MG63 (cell line): ENCODE results near the gene FOXN3. TPM values are rescaled to one million over a fixed set of nuclear protein-coding genes. Genes with fewer than 3 reads are reported as not detected.
"Not testable (repeated sequence)": the region's sequence is repeated elsewhere in the genome, so short reads cannot be mapped to it uniquely, and the experiment has no call there.

Source experiments
- DNase-seq: peaks from one replicate; pipeline ENCODE4 v3.0.0-alpha.2; 2020
- H3K27me3 ChIP-seq: fragments of 250-450 bp; sonication (Bioruptor Pico); 2 replicates; pipeline ENCODE4 v1.5.1; 2020; ENCODE audit warnings: mild to moderate bottlenecking, moderate library complexity
- H3K36me3 ChIP-seq: fragments of 250-450 bp; sonication (Bioruptor Pico); 2 replicates; pipeline ENCODE4 v1.5.1; 2020; ENCODE audit warnings: mild to moderate bottlenecking, moderate library complexity
- H3K4me3 ChIP-seq: fragments of 250-450 bp; sonication (Bioruptor Pico); 2 replicates; pipeline ENCODE4 v1.5.1; 2020; ENCODE audit warnings: mild to moderate bottlenecking, moderate library complexity
- H3K9me3 ChIP-seq: fragments of 250-450 bp; sonication (Bioruptor Pico); 2 replicates; pipeline ENCODE4 v1.5.1; 2020; ENCODE audit warnings: mild to moderate bottlenecking, moderate library complexity
- total RNA-seq: library from RNA; depleted of rRNA; stranded (reverse); fragments of >200 nt; shearing (Covaris generic); gene quantifications from 2 replicates; pipeline ENCODE4 v1.2.3, GENCODE V29; 2014; ENCODE audit warnings: low replicate concordance

The FOXN3 gene
- total RNA-seq, 1 experiment from 2014 or later: 1.4 TPM

DNA sequence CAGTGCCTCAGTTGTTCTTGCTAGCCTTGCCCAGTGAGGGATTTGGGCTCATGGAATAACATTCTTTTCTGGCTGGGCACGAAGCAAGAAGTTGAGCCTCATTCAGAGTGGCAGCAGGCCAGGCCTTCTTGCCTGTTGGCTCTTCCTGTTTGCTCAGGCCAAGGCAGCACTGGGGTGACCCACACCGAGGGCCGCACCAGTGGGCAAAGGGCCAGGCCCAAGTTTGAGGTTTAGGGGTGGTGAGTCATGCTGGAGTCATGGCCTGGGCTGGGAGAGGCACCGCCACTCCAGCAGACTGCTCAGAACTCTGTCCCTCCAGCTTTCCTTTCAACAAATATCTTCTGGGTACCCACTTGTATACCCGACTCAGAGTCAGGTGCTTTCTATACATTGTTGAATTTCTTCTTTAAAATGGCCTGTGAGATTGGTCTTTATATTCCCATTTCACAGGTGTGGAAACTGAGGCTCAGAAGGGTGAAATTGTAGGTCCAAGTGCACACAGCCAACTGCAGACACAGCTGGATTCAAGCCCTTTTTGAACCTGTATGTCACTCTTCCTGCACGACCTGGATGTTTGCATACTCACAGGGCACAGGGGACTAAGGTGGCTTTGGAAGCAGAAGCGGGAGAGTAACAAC is 279.4 kb downstream of the FOXN3 start:
- Histone ChIP-seq H3K4me3 (no peak overlapping the region), H3K36me3 (no peaks in the 10 kb centered on the region), H3K9me3 (no peaks in the 10 kb centered on the region; the same call in 1 of the 2 replicates), H3K27me3 (no peaks in the 10 kb centered on the region)
- DNase-seq: peak; percentile 97

DNA sequence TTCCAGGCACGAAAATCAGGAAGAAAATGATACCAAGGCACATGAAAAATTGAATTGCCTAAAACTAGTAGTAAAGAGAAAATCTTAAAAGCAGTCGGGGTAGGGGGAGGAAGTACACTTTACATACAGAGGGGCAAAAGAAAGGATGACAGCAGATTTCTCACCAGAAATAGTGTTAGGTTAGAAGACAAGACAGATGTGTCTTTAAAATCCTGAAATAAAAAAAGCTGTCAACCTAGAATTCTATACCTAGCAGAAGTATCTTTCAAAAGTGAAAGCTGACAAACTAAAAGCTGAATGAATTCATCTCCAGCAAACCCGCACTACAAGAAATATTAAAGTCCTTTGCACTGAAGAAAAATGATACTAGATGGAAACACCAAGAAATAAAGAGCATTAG is 280.4 kb downstream of the FOXN3 start:
- Histone ChIP-seq H3K9me3 (no peaks in the 10 kb centered on the region; the same call in 1 of the 2 replicates), H3K36me3 (no peaks in the 10 kb centered on the region), H3K4me3 (no peak overlapping the region), H3K27me3 (no peaks in the 10 kb centered on the region)
- DNase-seq: no peak

DNA sequence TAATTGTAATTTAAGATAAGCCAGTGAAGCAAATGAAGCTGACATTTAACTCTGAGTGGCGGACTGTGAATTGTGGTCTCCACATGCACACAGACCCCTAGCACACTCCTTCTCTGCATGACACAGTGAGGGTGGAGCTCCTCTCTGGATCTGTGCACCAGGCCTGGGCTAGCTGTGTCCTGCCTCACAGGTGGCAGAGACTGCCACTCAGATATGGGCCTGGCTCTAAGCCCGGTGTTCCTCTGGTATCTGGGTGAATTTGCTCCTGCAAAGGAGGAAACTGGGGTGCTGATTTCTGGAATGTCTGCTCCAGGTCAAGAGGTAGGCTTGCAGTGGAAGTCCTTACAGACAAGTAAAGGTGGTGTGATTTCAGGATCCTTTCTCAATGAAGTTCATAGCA is 282.4 kb downstream of the FOXN3 start:
- H3K9me3 ChIP-seq: no peaks in the 10 kb centered on the region; the same call in 1 of the 2 replicates
- H3K36me3 ChIP-seq: no peaks in the 10 kb centered on the region
- no peaks in the 10 kb centered on the region for H3K27me3 ChIP-seq
- no peak for DNase-seq
- no peak overlapping the region for H3K4me3 ChIP-seq

DNA sequence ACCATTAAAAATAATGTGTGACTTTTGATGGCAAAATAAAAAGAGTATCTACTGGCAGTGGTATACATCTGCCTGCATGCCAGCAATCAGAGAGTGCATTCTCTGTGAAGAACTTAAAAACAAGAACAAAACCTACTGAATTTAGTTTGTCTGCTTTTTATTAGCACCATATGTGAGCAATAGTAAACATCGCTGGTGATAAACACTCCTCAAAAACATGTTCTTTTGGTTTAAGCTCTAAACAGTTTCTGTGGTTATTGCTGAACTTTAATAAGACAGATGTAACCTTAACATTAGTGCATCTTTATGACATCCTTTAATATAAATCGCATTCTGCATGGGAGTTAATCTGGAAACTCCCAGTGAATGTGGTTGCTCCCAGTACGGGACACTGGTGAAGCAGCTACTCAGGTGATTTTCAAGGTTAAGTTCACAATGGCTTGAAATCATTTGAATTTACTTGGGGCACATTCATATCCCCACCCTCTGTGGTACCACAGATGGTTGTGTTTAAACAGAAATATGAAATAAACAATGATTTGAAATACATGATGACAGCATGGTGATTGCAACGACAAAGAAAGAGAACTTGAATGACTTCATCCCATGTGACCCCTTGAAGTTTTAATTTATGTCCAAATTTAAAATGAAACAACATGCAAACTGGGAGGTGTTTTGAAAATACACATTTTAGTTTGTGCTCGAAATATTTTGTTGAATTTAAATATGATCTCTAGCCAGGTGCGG is 285.9 kb downstream of the FOXN3 start:
- H3K9me3 ChIP-seq: no peaks in the 10 kb centered on the region; the same call in 1 of the 2 replicates
- no peak for DNase-seq
- no peak overlapping the region for H3K4me3 ChIP-seq
- H3K27me3 ChIP-seq: no peaks in the 10 kb centered on the region
- H3K36me3 ChIP-seq: no peaks in the 10 kb centered on the region

DNA sequence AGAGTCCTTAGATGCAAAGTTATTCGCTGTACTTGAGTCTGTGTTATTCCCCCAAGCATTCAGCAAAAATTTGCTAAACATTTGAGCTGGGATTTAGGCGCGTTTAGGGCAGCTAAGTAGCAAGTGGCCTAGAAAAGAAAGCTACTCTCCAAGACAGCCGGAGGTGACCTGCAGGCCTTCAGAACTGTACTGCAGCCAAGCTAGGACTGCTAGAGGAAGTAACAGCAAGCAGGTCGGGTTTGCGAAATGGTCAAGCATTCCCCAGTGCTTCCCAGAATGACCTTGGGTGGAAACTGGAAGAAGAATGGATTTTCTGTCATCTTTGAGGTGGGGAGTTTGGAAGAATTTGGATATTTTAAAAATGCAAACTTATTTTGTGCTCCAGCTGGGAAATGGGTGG is 287.5 kb downstream of the FOXN3 start:
- DNase-seq: no peak
- no peaks in the 10 kb centered on the region for H3K27me3 ChIP-seq

DNA sequence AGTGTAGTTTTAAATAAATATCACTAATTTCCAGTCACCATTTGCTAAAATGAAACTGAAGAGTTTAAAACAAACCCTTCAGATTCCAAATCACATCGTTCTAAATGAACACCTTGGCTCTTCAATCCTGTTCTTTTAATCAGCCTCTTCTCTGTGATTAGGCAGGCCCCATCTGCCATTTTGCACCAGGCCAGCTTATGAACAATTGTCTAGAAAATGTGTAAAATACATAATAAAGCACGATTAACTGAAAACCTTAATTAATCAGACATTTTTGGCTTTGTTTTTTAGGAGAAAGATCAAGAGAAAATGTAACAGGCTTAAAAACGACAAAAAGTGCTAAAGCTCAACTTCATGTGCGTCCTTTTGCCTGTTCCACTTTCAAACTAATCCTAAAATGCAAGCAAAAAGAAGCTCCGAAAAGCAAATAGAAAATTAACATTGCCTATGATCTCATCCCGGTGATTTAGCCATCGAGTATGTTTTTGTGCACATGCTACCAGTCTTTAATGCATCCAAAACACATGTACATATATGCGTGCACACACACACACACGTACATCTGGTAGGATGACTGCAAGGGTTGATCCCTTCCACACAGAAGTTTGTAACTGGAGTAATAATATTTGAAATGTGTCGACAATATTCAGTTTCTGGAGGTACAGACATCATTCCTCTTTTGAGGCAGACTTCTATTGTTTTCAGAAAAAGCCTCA is 288.6 kb downstream of the FOXN3 start:
- Histone ChIP-seq H3K36me3 (no peaks in the 10 kb centered on the region), H3K9me3 (no peaks in the 10 kb centered on the region), H3K4me3 (no peak overlapping the region), H3K27me3 (no peaks in the 10 kb centered on the region)
- DNase-seq: no peak

More for the DNA sequence above, 287.5 kb downstream of the FOXN3 start:
- no peaks in the 10 kb centered on the region for H3K9me3 ChIP-seq
- H3K36me3 ChIP-seq: no peaks in the 10 kb centered on the region
- no peak overlapping the region for H3K4me3 ChIP-seq

DNA sequence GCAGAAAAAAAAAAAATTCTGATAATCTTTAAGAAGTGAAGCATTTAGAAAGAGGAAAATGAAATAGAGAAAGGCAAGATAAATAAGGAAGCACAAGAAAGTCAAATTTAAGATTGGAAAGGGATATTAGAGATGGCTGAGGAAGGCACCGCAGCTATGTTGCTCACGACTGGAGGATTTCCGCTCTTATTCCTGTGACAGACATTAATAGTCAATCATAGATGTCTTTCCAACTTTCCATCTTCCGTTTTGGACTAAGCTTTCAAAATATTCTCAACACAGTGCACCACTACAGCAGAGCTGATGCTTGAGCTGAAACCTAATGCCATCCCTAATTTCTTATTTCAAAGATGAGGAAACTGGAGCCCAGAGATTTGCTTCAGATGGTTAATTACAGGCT is 290.6 kb downstream of the FOXN3 start:
- no peak for DNase-seq
- Histone ChIP-seq H3K27me3 (no peaks in the 10 kb centered on the region), H3K4me3 (no peak overlapping the region), H3K9me3 (no peaks in the 10 kb centered on the region), H3K36me3 (no peaks in the 10 kb centered on the region)

DNA sequence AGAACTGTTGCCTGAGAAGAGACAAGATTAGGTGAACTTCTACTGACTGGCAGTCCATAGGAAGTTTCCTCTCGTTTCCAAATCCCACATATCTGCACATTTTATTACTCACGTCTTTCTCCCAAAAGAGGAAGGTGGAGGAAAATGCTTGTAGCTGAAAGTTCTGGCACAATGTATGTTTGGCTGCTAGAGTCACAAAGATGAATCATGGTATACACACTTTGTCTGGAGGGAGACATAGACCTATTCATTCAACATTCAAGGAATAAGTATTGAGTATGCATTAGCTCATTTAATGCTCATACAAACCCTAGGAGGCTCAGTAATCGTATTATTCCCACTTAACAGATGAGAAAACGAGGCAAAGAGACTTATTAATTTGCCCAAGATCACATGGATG is 291.8 kb downstream of the FOXN3 start:
- Histone ChIP-seq H3K4me3 (no peak overlapping the region), H3K9me3 (no peaks in the 10 kb centered on the region), H3K27me3 (no peaks in the 10 kb centered on the region), H3K36me3 (no peaks in the 10 kb centered on the region)
- no peak for DNase-seq

DNA sequence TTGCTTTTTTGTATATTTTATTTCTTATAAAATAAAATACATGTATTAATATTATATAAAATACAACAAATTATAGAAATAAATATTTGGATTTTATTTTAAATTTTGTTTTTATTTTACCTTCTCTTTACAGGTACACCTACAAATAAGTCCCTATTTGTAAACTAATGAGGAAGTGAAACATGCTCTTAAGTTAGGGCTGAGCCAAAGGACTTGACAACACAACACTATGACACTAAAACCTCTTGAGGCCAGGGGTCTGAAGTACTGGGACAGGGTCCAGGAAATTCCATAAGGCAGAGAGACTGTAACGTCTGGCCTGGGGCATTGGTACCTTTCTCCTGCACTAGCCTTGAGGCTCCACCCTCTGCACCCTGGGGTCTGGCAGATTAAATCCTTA is 293.2 kb downstream of the FOXN3 start:
- DNase-seq: no peak
- Histone ChIP-seq H3K9me3 (no peaks in the 10 kb centered on the region), H3K27me3 (no peaks in the 10 kb centered on the region), H3K36me3 (no peaks in the 10 kb centered on the region), H3K4me3 (no peak overlapping the region)

DNA sequence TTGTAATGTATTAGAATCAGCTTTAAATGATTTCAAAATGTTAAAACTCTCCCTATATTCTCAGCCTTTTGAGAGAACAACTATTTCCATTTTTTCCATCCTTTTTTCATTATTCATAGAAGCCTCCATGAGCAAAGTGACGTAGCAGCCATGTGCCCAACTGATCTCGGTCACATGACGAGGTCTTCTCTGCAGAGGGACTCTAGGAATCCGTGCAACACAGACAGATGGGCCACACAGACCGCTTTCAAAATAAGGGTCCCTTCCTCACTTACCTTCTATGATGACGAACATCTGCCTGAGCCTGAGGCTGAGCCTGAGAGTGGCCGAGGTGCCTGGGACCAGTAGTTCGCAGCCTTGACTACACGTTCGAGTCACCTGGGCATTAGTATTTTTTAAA is 293.8 kb downstream of the FOXN3 start:
- no peaks in the 10 kb centered on the region for H3K9me3 ChIP-seq
- no peak for DNase-seq
- no peaks in the 10 kb centered on the region for H3K36me3 ChIP-seq
- H3K27me3 ChIP-seq: no peaks in the 10 kb centered on the region
- H3K4me3 ChIP-seq: no peak overlapping the region

DNA sequence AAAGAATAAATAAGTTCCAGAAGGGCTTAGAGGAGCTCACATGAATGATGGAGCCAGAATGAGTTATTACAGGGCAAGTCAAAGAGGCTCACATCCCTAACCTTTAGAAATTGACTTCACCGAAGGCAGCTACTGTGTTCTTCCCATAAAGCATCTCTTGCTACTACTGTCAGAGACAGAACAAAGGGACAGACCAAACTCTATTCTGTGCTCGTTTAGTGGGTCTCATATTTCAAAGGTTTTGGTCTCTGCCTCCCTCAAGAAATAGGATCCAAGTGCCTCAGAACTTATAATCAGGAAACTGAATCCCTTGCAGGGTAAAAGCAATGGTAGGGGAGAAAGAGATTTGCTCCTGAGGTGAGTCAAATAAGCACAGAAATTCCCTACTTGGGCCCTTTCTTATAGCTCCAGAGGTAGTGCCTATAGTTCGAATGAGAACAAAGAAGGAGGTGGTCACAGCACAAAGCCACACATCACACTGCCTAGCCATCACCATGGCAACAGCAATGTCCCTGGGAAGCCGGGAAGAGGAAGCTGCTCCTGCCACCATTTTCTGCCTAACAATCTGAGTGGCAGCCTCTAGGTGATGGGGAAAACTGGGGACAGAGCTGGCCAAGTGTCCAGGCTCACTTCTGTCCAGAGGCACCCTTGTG is 294.9 kb downstream of the FOXN3 start:
- Histone ChIP-seq H3K4me3 (no peak overlapping the region), H3K27me3 (no peaks in the 10 kb centered on the region), H3K9me3 (no peaks in the 10 kb centered on the region), H3K36me3 (no peaks in the 10 kb centered on the region)
- DNase-seq: no peak

DNA sequence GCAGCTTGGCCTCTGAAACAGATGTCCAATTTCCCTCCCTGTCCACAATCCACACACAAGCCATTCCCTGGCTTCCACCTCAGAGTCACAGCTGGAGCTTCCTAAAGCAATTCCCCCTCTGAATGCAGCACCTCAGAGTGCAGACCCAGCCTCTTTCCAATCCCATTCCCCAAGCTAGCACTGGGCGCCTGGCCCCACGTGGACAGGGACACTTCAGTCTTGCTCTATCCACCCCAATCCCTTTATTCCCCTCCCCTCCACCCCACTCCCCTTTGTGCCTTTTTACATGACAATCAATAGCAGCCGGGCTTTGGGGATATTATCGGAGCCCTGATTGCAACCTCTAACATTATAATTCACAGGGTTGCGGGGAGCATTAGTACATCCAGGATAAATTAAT is 300.0 kb downstream of the FOXN3 start:
- no peak for DNase-seq
- H3K36me3 ChIP-seq: no peaks in the 10 kb centered on the region
- H3K4me3 ChIP-seq: no peak overlapping the region
- H3K27me3 ChIP-seq: no peaks in the 10 kb centered on the region
- H3K9me3 ChIP-seq: no peaks in the 10 kb centered on the region

DNA sequence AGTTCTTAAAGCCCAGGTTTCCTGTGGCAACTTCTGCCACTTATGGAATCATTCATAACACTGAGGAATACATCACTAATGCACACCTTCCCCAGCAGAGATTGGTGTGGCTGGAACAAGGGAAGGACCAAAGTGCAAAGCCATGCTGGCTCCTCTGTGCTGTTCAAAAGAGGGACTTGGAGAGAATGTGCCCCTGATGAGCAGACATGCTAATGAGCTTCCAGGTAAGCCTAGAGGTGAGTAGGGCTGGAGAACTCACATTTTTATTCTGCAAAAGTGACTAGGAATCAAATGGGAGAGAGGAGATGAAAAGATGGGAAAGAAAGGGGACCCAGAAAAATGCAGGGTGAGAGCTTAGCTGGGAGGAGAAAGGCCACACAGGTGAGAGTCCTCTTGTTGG is 302.9 kb downstream of the FOXN3 start:
- no peaks in the 10 kb centered on the region for H3K27me3 ChIP-seq

DNA sequence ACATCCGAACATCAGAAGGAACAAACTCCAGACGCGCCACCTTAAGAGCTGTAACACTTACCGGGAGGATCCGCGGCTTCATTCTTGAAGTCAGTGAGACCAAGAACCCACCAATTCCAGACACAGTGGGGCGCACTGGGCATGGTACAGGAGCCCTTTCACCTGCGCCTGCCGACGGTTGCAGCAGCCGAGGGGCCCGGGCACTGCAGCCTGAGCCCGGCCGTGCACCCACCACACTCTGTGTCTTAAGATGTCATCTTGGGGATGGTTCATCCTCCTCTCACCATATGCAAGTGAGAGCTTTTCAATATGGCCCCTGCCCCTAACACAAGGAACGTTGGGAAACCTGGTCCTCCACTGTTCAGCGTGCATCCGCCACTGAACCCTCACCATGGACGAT is 304.3 kb downstream of the FOXN3 start:
- H3K9me3 ChIP-seq: no peaks in the 10 kb centered on the region
- no peak for DNase-seq
- H3K27me3 ChIP-seq: no peaks in the 10 kb centered on the region
- H3K4me3 ChIP-seq: no peak overlapping the region
- H3K36me3 ChIP-seq: no peaks in the 10 kb centered on the region

More for the DNA sequence above, 302.9 kb downstream of the FOXN3 start:
- DNase-seq: no peak
- Histone ChIP-seq H3K36me3 (no peaks in the 10 kb centered on the region), H3K4me3 (no peak overlapping the region), H3K9me3 (no peaks in the 10 kb centered on the region)

DNA sequence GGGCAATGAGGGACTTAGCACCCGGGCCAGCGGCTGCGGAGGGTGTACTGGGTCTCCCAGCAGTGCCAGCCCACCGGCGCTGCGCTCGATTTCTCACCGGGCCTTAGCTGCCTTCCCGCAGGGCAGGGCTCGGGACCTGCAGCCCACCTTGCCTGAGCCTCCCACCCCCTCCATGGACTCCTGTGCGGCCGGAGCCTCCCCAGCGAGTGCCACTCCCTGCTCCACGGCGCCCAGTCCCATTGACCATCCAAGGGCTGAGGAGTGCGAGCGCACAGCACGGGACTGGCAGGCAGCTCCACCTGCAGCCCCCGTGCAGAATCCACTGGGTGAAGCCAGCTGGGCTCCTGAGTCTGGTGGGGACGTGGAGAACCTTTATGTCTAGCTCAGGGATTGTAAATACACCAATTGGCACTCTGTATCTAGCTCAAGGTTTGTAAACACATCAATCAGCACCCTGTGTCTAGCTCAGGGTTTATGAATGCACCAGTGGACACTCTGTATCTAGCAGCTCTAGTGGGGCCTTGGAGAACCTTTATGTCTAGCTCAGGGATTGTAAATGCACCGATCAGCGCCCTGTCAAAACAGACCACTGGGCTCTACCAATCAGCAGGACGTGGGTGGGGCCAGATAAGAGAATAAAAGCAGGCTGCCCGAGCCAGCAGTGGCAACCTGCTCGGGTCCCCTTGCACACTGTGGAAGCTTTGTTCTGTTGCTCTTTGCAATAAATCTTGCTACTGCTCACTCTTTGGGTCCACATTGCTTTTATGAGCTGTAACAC is 305.1 kb downstream of the FOXN3 start:
- H3K9me3 ChIP-seq, H3K4me3 ChIP-seq, H3K36me3 ChIP-seq, H3K27me3 ChIP-seq, DNase-seq: not testable (repeated sequence)

DNA sequence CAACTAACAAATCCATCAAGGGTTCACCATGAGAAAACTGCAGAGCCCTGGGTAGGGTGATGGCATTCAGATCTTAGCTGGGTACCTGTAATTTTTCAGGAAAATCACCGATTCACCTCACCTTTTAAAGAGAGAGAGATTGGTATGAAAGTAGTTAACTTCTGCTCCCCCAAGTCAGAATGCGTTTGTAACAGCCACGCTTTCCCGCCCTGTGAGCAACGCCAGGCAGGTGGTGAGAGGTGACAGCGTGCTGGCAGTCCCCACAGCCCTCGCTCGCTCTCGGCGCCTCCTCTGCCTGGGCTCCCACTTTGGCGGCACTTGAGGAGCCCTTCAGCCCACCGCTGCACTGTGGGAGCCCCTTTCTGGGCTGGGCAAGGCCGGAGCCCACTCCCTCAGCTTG is 305.8 kb downstream of the FOXN3 start:
- not testable (repeated sequence) for H3K9me3 ChIP-seq, DNase-seq, H3K4me3 ChIP-seq, H3K27me3 ChIP-seq, H3K36me3 ChIP-seq
